PC-3 (cell line): ENCODE results near the gene PCDHGC4.

Source experiments
- CTCF ChIP-seq: fragments of 300-600 bp; sonication (generic); conservative IDR thresholded peaks from 2 replicates; pipeline ENCODE4 v1.5.1; 2017; ENCODE audit warnings: antibody characterized with exemption, low read depth, mild to moderate bottlenecking, low read length
- EZH2 ChIP-seq: fragments of 300-600 bp; sonication (generic); IDR thresholded peaks from one replicate; pipeline ENCODE4 v1.6.1; 2017; ENCODE audit warnings: antibody characterized with exemption, mild to moderate bottlenecking, low read length; ENCODE audit not compliant: unreplicated experiment
- EZH2phosphoT487 ChIP-seq: fragments of 300-600 bp; sonication (generic); IDR thresholded peaks from 2 replicates; pipeline ENCODE4 v1.6.1; 2018; ENCODE audit warnings: mild to moderate bottlenecking, antibody characterized with exemption, low read length, borderline replicate concordance

- TF ChIP-seq CTCF (no peak), EZH2 (no peak), EZH2phosphoT487 (no peak)
These were observed 555 bp upstream of the PCDHGC4 start for GRCh38 chr5:141484310-141484640.
